GM23338 (cell line): Measurements from ENCODE around the gene FOXE3. TPM values are rescaled to one million over a fixed set of nuclear protein-coding genes. Genes with fewer than 3 reads are reported as not detected.

Experiments used
- ATAC-seq: fragments of 200-7000 bp; cut with Tn5 transposase; 3 replicates; pipeline ENCODE4 v1.9.1; 2020
- DNase-seq: peaks from one replicate; pipeline ENCODE4 v3.0.0-alpha.2; 2015; ENCODE audit warnings: low spot score
- H2AFZ ChIP-seq: fragments of 200-600 bp; sonication (generic); 2 replicates; pipeline ENCODE4 v1.8.0; 2016; ENCODE audit warnings: antibody characterized with exemption, mild to moderate bottlenecking, moderate library complexity
- H3F3A ChIP-seq: fragments of 200-600 bp; sonication (generic); replicated peaks from 2 replicates; pipeline ENCODE4 v1.8.0; 2017; ENCODE audit warnings: antibody characterized with exemption, mixed run types, low read depth
- H3K27ac ChIP-seq: fragments of 200-600 bp; sonication (generic); 2 replicates; pipeline ENCODE4 v1.6.1; 2016; ENCODE audit warnings: low read depth
- H3K27me3 ChIP-seq: fragments of 200-600 bp; sonication (generic); 2 replicates; pipeline ENCODE4 v1.8.0; 2016; ENCODE audit warnings: mild to moderate bottlenecking, mixed run types, moderate library complexity; ENCODE audit not compliant: insufficient read depth
- H3K36me3 ChIP-seq: fragments of 200-600 bp; sonication (generic); 2 replicates; pipeline ENCODE4 v1.8.0; 2016; ENCODE audit warnings: mild to moderate bottlenecking; ENCODE audit not compliant: insufficient read depth
- H3K4me1 ChIP-seq: fragments of 200-600 bp; sonication (generic); 2 replicates; pipeline ENCODE4 v1.8.0; 2016; ENCODE audit warnings: mild to moderate bottlenecking, moderate library complexity; ENCODE audit not compliant: insufficient read depth
- H3K4me2 ChIP-seq: fragments of 200-600 bp; sonication (generic); 2 replicates; pipeline ENCODE4 v1.7.1; 2017; ENCODE audit warnings: mixed run types
- H3K4me3 ChIP-seq: fragments of 200-600 bp; sonication (generic); 2 replicates; pipeline ENCODE4 v1.6.1; 2016; ENCODE audit warnings: mixed run types
- H3K79me2 ChIP-seq: fragments of 200-600 bp; sonication (generic); replicated peaks from 2 replicates; pipeline ENCODE4 v1.8.0; 2017; ENCODE audit warnings: mild to moderate bottlenecking; ENCODE audit not compliant: insufficient read depth
- H3K9me2 ChIP-seq: fragments of 200-600 bp; sonication (generic); 2 replicates; pipeline ENCODE4 v1.8.0; 2017; ENCODE audit not compliant: insufficient read depth
- H4K20me1 ChIP-seq: fragments of 200-600 bp; sonication (generic); replicated peaks from 2 replicates; pipeline ENCODE4 v1.8.0; 2017; ENCODE audit warnings: mild to moderate bottlenecking; ENCODE audit not compliant: insufficient read depth
- H3K27ac Mint-ChIP-seq: 2 replicates; pipeline ENCODE4 v1.8.0; 2020; ENCODE audit warnings: inconsistent platforms, mild to moderate bottlenecking, moderate library complexity, mixed read lengths
- H3K27me3 Mint-ChIP-seq: 3 replicates; pipeline ENCODE4 v1.8.0; 2022; ENCODE audit warnings: low read depth, mild to moderate bottlenecking, moderate library complexity, mixed read lengths, inconsistent platforms; ENCODE audit not compliant: insufficient read depth, poor library complexity
- H3K36me3 Mint-ChIP-seq: 3 replicates; pipeline ENCODE4 v1.8.0; 2021; ENCODE audit warnings: low read depth, mild to moderate bottlenecking, inconsistent platforms, moderate library complexity, mixed read lengths
- H3K4me1 Mint-ChIP-seq: 3 replicates; pipeline ENCODE4 v1.8.0; 2020; ENCODE audit warnings: mild to moderate bottlenecking, inconsistent platforms, mixed read lengths
- H3K4me3 Mint-ChIP-seq: 3 replicates; pipeline ENCODE4 v1.8.0; 2021; ENCODE audit warnings: moderate library complexity, mild to moderate bottlenecking, inconsistent platforms, mixed read lengths
- H3K9me3 Mint-ChIP-seq: 3 replicates; pipeline ENCODE4 v1.8.0; 2020; ENCODE audit warnings: moderate library complexity, mild to moderate bottlenecking, inconsistent platforms, mixed read lengths
- CREB1 ChIP-seq: fragments of 250-450 bp; sonication (Bioruptor Pico); IDR thresholded peaks from 2 replicates; pipeline ENCODE4 v1.5.0; 2020; ENCODE audit warnings: low read depth, mild to moderate bottlenecking, moderate library complexity
- CTCF ChIP-seq, 2 experiments: fragments of 200-600 bp in 1 of 2; sonication (generic) in 1 of 2; conservative IDR thresholded peaks; 2 replicates each; pipeline versions ENCODE4 v1.5.1 to v1.6.1; 2016 to 2017; ENCODE audit warnings: antibody characterized with exemption in 2 of 2, low read depth in 2 of 2, mild to moderate bottlenecking in 2 of 2, moderate library complexity in 1 of 2
- ETS1 ChIP-seq: IDR thresholded peaks from 2 replicates; pipeline ENCODE4 v1.6.1; 2016; ENCODE audit warnings: antibody characterized with exemption
- EZH2 ChIP-seq: fragments of 200-600 bp; sonication (generic); IDR thresholded peaks from one replicate; pipeline ENCODE4 v1.8.0; 2017; ENCODE audit warnings: antibody characterized with exemption, mild to moderate bottlenecking, low read depth; ENCODE audit not compliant: unreplicated experiment
- EZH2phosphoT487 ChIP-seq: fragments of 200-600 bp; sonication (generic); IDR thresholded peaks from one replicate; pipeline ENCODE4 v1.8.1; 2018; ENCODE audit warnings: antibody characterized with exemption; ENCODE audit not compliant: unreplicated experiment
- JUNB ChIP-seq: IDR thresholded peaks from one replicate; pipeline ENCODE4 v1.6.1; 2016; ENCODE audit warnings: antibody characterized with exemption; ENCODE audit not compliant: unreplicated experiment
- NANOG ChIP-seq: IDR thresholded peaks from 2 replicates; pipeline ENCODE4 v1.6.1; 2016; ENCODE audit warnings: antibody characterized with exemption, borderline replicate concordance
- POLR2AphosphoS5 ChIP-seq: IDR thresholded peaks from 2 replicates; pipeline ENCODE4 v1.6.1; 2016; ENCODE audit warnings: antibody characterized with exemption, low read depth
- STAT1 ChIP-seq: IDR thresholded peaks from one replicate; pipeline ENCODE4 v1.6.1; 2016; ENCODE audit warnings: antibody characterized with exemption; ENCODE audit not compliant: unreplicated experiment
- ZNF114 ChIP-seq: fragments of 250-450 bp; sonication (Bioruptor Pico); IDR thresholded peaks from 2 replicates; pipeline ENCODE4 v1.5.0; 2020; ENCODE audit warnings: mild to moderate bottlenecking, moderate library complexity
- ZNF331 ChIP-seq: fragments of 250-450 bp; sonication (Bioruptor Pico); IDR thresholded peaks from 2 replicates; pipeline ENCODE4 v1.5.0; 2020; ENCODE audit warnings: low read depth, mild to moderate bottlenecking, moderate library complexity
- ZNF462 ChIP-seq: fragments of 250-450 bp; sonication (Bioruptor Pico); IDR thresholded peaks from 2 replicates; pipeline ENCODE4 v1.5.0; 2020; ENCODE audit warnings: mild to moderate bottlenecking, moderate library complexity
- polyA plus RNA-seq: library from polyadenylated mRNA; unstranded; fragments of >200 nt; fragmentation: Nextera tagmentation; extraction: Ambion mirVana; gene quantifications from 2 replicates; pipeline ENCODE4 v1.2.1, GENCODE V29; 2016
- total RNA-seq: library from RNA; depleted of rRNA; stranded (reverse); fragments of >200 nt; shearing (Covaris generic); gene quantifications from 2 replicates; pipeline ENCODE4 v1.2.3, GENCODE V29; 2014

The FOXE3 gene
- total and polyA plus RNA-seq, 2 experiments from 2014 or later: not detected

- Mint-ChIP-seq H3K27me3 (peaks cover 8% of the 10 kb centered on the region), H3K36me3 (no peaks in the 10 kb centered on the region), H3K27ac (no peak overlapping the region), H3K4me1 (0 out of 3 replicates have a peak, but pooled peaks cover 2% of the 10 kb centered on the region), H3K9me3 (no peaks in the 10 kb centered on the region), H3K4me3 (no peak overlapping the region)
- Histone ChIP-seq H3K27me3 (no peaks in the 10 kb centered on the region), H3K4me3 (no peak overlapping the region), H2AFZ (0 out of 2 replicates have a peak overlapping the region, but pooled peaks have one; percentile 38), H3K9me2 (no peaks in the 10 kb centered on the region), H3K36me3 (no peaks in the 10 kb centered on the region), H3K4me1 (no peaks in the 10 kb centered on the region), H3K79me2 (no peaks in the 10 kb centered on the region), H3K4me2 (no peak overlapping the region), H4K20me1 (no peaks in the 10 kb centered on the region), H3F3A (no peaks in the 10 kb centered on the region), H3K27ac (no peak overlapping the region)
- DNase-seq (no peak), ATAC-seq (peak; percentile 68)
- TF ChIP-seq NANOG: no peak
- TF ChIP-seq CTCF (conservative IDR thresholded peaks at IDR 0.05; ENCODE audit: low read depth in 2 of 2): 0 out of 4 replicates have a peak, but pooled peaks of 1 of the 2 experiments have one; percentile 13
These were observed 10.4 kb upstream of the FOXE3 start for GRCh38 chr1:47405697-47406096.

- no peak overlapping the region for H3K27ac ChIP-seq
- ATAC-seq (no peak), DNase-seq (no peak)
- peaks cover 11% of the 10 kb centered on the region for H3K27me3 Mint-ChIP-seq
- no peaks in the 10 kb centered on the region for H3F3A ChIP-seq
- no peaks in the 10 kb centered on the region for H3K36me3 Mint-ChIP-seq
- H3K79me2 ChIP-seq: no peaks in the 10 kb centered on the region
- no peaks in the 10 kb centered on the region for H3K9me3 Mint-ChIP-seq
- no peaks in the 10 kb centered on the region for H4K20me1 ChIP-seq
- H3K27ac Mint-ChIP-seq: no peak overlapping the region
- no peak overlapping the region for H3K4me2 ChIP-seq
- 0 out of 2 replicates have a peak, but pooled peaks cover 3% of the 10 kb centered on the region for H3K27me3 ChIP-seq
- no peaks in the 10 kb centered on the region for H3K4me1 ChIP-seq
- no peak overlapping the region for H3K4me3 ChIP-seq
- H3K4me1 Mint-ChIP-seq: peaks cover 2% of the 10 kb centered on the region; the same call in 1 of the 3 replicates
- H2AFZ ChIP-seq: no peak overlapping the region
- no peaks in the 10 kb centered on the region for H3K36me3 ChIP-seq
- no peaks in the 10 kb centered on the region for H3K9me2 ChIP-seq
- no peak overlapping the region for H3K4me3 Mint-ChIP-seq
- TF ChIP-seq JUNB (no peak), STAT1 (no peak), EZH2phosphoT487 (no peak), CREB1 (CRISPR knock-in tag) (no peak), ETS1 (no peak), EZH2 (no peak), POLR2AphosphoS5 (no peak), ZNF462 (CRISPR knock-in tag) (no peak), ZNF114 (no peak), NANOG (no peak), ZNF331 (CRISPR knock-in tag) (no peak)
These were observed 9.1 kb upstream of the FOXE3 start for GRCh38 chr1:47406966-47407365.
